Progenitor cell of endocrine pancreas (in vitro differentiated cells): ENCODE data around the gene DCC. TPM values are rescaled to one million over a fixed set of nuclear protein-coding genes. Genes with fewer than 3 reads are reported as not detected.

Source experiments
- DNase-seq: peaks from one replicate; pipeline ENCODE4 v3.0.0; 2021; ENCODE audit warnings: low spot score; ENCODE audit not compliant: unreplicated experiment
- H3K27ac Mint-ChIP-seq: 2 replicates; pipeline ENCODE4 v1.8.0; 2021; ENCODE audit warnings: mild to moderate bottlenecking, moderate library complexity, mixed read lengths
- H3K27me3 Mint-ChIP-seq: 2 replicates; pipeline ENCODE4 v1.8.0; 2021; ENCODE audit warnings: mixed read lengths
- H3K36me3 Mint-ChIP-seq: 2 replicates; pipeline ENCODE4 v1.8.0; 2022; ENCODE audit warnings: mixed read lengths; ENCODE audit not compliant: insufficient read depth
- H3K4me1 Mint-ChIP-seq: 2 replicates; pipeline ENCODE4 v1.8.0; 2021; ENCODE audit warnings: low read depth, mixed read lengths
- H3K4me3 Mint-ChIP-seq: 2 replicates; pipeline ENCODE4 v1.8.0; 2021; ENCODE audit warnings: low read depth, mild to moderate bottlenecking, moderate library complexity, mixed read lengths
- H3K9me3 Mint-ChIP-seq: 2 replicates; pipeline ENCODE4 v1.8.0; 2021; ENCODE audit warnings: low read depth, mixed read lengths
- total RNA-seq: library from RNA; stranded (reverse); gene quantifications from 2 replicates; pipeline ENCODE4 v1.2.1, GENCODE V29; 2021
- TF ChIP-seq, protein P1 (sequence below): fragments of 200-600 bp; sonication (generic); IDR thresholded peaks from one replicate; pipeline ENCODE4 v1.5.0; 2021; ENCODE audit warnings: antibody characterized with exemption, mild to moderate bottlenecking; ENCODE audit not compliant: unreplicated experiment

Gene DCC
- total RNA-seq, 1 donor from 2014 or later, result 8.4 TPM

DNA sequence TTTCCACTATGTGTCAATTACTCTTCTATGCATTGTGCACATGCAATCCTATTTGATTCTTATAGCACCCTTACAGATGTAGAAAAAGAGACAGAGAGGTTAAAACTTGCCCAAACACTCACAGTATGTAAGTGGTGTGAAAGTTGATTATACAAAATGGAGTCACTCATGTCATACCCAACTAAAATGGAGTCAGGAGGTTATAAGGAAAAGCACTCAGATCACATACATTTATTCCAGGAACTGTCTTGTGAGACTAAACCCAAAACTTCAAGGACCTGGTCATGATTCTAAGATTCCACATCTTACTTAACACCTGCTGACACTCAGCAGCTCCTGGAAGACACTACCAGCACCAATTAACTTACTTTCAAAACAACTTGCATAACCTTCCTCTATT, 1081.9 kb downstream of the DCC start:
- no peak for DNase-seq
- Mint-ChIP-seq H3K9me3 (no peaks in the 10 kb centered on the region), H3K27me3 (no peaks in the 10 kb centered on the region), H3K27ac (no peak overlapping the region), H3K4me1 (peaks cover 4% of the 10 kb centered on the region), H3K36me3 (no peaks in the 10 kb centered on the region), H3K4me3 (no peak overlapping the region)
- TF ChIP-seq, protein P1, sequence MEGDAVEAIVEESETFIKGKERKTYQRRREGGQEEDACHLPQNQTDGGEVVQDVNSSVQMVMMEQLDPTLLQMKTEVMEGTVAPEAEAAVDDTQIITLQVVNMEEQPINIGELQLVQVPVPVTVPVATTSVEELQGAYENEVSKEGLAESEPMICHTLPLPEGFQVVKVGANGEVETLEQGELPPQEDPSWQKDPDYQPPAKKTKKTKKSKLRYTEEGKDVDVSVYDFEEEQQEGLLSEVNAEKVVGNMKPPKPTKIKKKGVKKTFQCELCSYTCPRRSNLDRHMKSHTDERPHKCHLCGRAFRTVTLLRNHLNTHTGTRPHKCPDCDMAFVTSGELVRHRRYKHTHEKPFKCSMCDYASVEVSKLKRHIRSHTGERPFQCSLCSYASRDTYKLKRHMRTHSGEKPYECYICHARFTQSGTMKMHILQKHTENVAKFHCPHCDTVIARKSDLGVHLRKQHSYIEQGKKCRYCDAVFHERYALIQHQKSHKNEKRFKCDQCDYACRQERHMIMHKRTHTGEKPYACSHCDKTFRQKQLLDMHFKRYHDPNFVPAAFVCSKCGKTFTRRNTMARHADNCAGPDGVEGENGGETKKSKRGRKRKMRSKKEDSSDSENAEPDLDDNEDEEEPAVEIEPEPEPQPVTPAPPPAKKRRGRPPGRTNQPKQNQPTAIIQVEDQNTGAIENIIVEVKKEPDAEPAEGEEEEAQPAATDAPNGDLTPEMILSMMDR, result no peak

DNA sequence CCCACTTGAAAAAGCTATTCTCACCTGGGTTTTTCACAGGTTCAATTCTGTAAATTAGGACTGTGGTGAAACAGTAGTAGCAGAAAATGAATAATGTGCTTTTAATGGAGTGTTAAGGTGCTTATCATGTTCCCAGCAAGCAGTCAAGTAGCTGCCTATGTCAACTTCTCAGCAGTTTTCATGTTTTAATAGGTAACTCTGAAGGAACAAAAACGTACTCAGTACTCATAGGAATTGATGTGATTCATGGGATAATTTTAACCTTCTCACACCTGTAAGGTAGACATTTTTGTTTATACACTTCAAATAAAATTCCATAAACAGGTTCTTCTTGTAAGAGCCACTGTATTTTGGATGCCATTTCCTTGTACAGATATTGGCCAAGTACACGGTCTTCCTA, 1082.9 kb downstream of the DCC start:
- no peaks in the 10 kb centered on the region for H3K36me3 Mint-ChIP-seq
- H3K4me1 Mint-ChIP-seq, result peaks cover 4% of the 10 kb centered on the region
- H3K9me3 Mint-ChIP-seq, result no peaks in the 10 kb centered on the region
- H3K27me3 Mint-ChIP-seq, result no peaks in the 10 kb centered on the region
- TF ChIP-seq, protein P1, result no peak
- H3K4me3 Mint-ChIP-seq, result no peak overlapping the region
- H3K27ac Mint-ChIP-seq, result no peak overlapping the region
- no peak for DNase-seq

DNA sequence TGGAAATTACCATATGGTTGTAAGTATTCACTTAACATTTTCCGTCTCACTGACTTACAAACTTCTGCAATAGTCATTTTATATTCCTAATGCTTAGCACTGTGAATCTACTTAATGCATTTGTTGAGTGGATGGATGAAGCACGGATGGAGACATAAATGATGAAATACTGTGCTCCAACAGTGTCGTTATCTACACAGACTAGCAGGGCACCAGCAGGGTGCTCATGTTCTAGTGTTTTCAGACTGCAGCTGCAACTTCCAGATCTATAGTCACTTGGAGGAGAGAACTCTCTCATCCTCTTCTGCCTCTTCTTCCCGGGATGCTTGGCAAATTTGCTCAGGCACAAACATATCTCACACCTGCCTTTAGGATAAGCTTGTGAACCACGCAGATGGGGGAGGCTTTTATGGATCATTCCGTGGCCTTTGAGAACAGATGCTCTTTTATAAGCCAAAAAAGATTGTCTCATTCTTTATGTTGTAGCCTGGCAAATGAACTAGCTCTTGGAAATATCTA, 1086.7 kb downstream of the DCC start:
- no peak for DNase-seq
- Mint-ChIP-seq H3K27me3 (no peaks in the 10 kb centered on the region), H3K4me3 (no peak overlapping the region), H3K9me3 (no peaks in the 10 kb centered on the region), H3K36me3 (no peaks in the 10 kb centered on the region), H3K4me1 (peaks cover 4% of the 10 kb centered on the region), H3K27ac (no peak overlapping the region)
- TF ChIP-seq, protein P1, result no peak

DNA sequence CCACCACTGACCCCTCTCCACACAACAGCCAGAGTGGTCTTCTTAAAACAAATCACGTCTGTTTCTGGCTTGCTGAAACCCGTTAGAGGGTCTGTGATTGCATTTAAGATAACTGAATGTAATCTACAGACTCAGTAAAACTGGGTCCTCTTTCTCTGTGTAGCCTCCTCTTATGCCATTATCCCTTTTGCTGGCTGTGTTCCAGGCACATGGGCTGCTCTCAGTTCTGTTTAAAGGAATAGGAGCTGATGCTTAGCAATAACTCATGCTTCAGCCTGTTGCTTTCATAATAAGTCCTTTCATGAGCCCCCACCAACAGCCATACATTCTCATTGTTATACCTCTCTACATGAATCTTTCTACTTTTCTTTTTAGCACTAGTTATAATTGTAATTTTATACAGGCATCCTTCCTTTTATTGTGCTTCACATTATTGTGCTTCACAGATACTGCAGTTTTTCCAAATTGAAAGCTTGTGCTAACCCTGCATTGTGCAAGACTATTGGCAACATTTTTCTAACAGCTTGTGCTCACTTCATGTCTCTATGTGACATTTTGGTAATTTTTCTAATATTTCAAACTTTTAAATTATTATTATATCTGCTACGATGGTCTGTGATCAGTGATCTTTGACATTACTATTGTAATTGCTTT, 1101.9 kb downstream of the DCC start:
- no peak overlapping the region for H3K4me3 Mint-ChIP-seq
- DNase-seq, result no peak

DNA sequence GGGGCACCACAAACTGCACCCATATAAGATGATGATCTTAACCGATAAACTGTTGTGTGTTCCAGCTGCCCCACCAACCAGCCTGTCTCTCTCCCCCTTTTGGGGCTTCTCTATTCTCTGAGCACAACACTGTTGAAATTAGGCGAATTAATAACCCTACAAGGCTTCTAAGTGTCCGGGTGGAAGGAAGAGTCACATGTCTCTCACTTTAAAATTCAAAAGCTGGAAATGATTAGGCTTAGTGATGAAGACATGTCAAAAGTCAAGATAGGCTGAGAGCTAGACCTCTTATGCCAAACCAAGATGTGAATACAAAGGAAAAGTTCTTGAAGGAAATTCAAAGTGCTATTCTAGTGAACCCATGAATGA, 1102.4 kb downstream of the DCC start:
- Mint-ChIP-seq H3K4me3 (no peak overlapping the region), H3K36me3 (no peaks in the 10 kb centered on the region), H3K9me3 (no peaks in the 10 kb centered on the region), H3K27me3 (no peaks in the 10 kb centered on the region), H3K27ac (no peak overlapping the region), H3K4me1 (no peaks in the 10 kb centered on the region)
- TF ChIP-seq, protein P1, result no peak
- no peak for DNase-seq

More for the DNA sequence above, 1101.9 kb downstream of the DCC start:
- Mint-ChIP-seq H3K9me3 (no peaks in the 10 kb centered on the region), H3K4me1 (no peaks in the 10 kb centered on the region), H3K27me3 (no peaks in the 10 kb centered on the region), H3K36me3 (no peaks in the 10 kb centered on the region), H3K27ac (no peak overlapping the region)
- TF ChIP-seq, protein P1, result no peak
